ENCODE results near the gene TSPY10. TPM values are rescaled to one million over a fixed set of nuclear protein-coding genes. Genes with fewer than 3 reads are reported as not detected.

TSPY10 gene
- not detected in 2 replicates for total RNA-seq

GRCh38 chrY:9527580-9527979, at the start of gene TSPY10:
Gene TSPY10, plus strand, starts transcription at chrY:9527880. Its CDS starts 46 bp downstream, at chrY:9527926.

GRCh38 chrY:9486967-9487366, 40.7 kb upstream of the TSPY10 start, which contains the start of gene TSPY9:
Gene TSPY9, plus strand, starts transcription at chrY:9487267. Its CDS starts 46 bp downstream, at chrY:9487313.

Other genes starting within 250 kb of the TSPY10 start
- gene TSPY4, start 190.4 kb upstream of the TSPY10 start, total RNA-seq, result not detected in 2 replicates
- gene TSPY8, start 170.1 kb upstream of the TSPY10 start, total RNA-seq, result not detected in 2 replicates
- gene TSPY3, start 129.5 kb upstream of the TSPY10 start, total RNA-seq, result not detected in 2 replicates
- not detected in 2 replicates for gene TSPY1, start 60.9 kb upstream of the TSPY10 start, total RNA-seq
- not detected in 2 replicates for gene TSPY9, start 40.6 kb upstream of the TSPY10 start, total RNA-seq

All from smooth muscle cell of the umbilical artery (primary cell).